NCI-H1930 (cell line): Measurements from ENCODE around the gene TALDO1.
A peak's percentile ranks its signal among the peaks of the same experiment; 100 is the strongest.

ENCODE experiments used
- DNase-seq, 2 experiments: peaks; one replicate each; lab custom pipeline; 2025; lab: John Stamatoyannopoulos, UW

Gene TALDO1

GRCh38 chr11:801097-801780 lies 54.0 kb downstream of the TALDO1 start:
- DNase-seq = no peak

GRCh38 chr11:802018-802617 lies 54.9 kb downstream of the TALDO1 start:
- DNase-seq = no peak

- no peak for DNase-seq
Measured at GRCh38 chr11:802693-803466, 55.6 kb downstream of the TALDO1 start.

GRCh38 chr11:803467-803742 lies 56.1 kb downstream of the TALDO1 start:
- no peak for DNase-seq

GRCh38 chr11:803770-804598 lies 56.7 kb downstream of the TALDO1 start:
- DNase-seq = no peak

GRCh38 chr11:804599-804964 lies 57.3 kb downstream of the TALDO1 start:
- no peak for DNase-seq

- DNase-seq = no peak
Measured at GRCh38 chr11:808427-809286, 61.4 kb downstream of the TALDO1 start.

GRCh38 chr11:809287-810039 lies 62.2 kb downstream of the TALDO1 start, which contains the start of gene RPLP2:
RPLP2 (plus strand) TSS chr11:809967; CDS start chr11:810235, 268 bp downstream.
- peak; percentile 98 to 100 for DNase-seq

- DNase-seq = no peak
Measured at GRCh38 chr11:810040-810567, 62.8 kb downstream of the TALDO1 start.

- DNase-seq = no peak
Measured at GRCh38 chr11:811446-812245, 64.4 kb downstream of the TALDO1 start.

GRCh38 chr11:812390-812789 lies 65.1 kb downstream of the TALDO1 start:
- no peak for DNase-seq

- no peak for DNase-seq
Measured at GRCh38 chr11:813072-813455, 65.8 kb downstream of the TALDO1 start.

- no peak for DNase-seq
Measured at GRCh38 chr11:813456-814096, 66.3 kb downstream of the TALDO1 start.
